Heart left ventricle (tissue), 16 donors: ENCODE data around the gene SERPINE1. TPM values are rescaled to one million over a fixed set of nuclear protein-coding genes. Genes with fewer than 3 reads are reported as not detected.
A peak's percentile ranks its signal among the peaks of the same experiment; 100 is the strongest.
"Not testable (repeated sequence)": the region's sequence is repeated elsewhere in the genome, so short reads cannot be mapped to it uniquely, and the experiment has no call there.

Experiments used
- ATAC-seq, 4 donors: fragments of 200-7000 bp; cut with Tn5 transposase; one replicate each; pipeline ENCODE4 v1.9.1; 2020 to 2022; ENCODE audit warnings: moderate library complexity in 4 of 4, mild to moderate bottlenecking in 3 of 4, moderate number of reproducible peaks in 1 of 4
- DNase-seq, 5 donors: peaks; one replicate each; pipeline ENCODE4 v3.0.0-alpha.2; 2020
- H3K27ac ChIP-seq, 12 donors: fragments of 200-600 bp; sonication (generic) in 4 of 12; one replicate each; pipeline versions ENCODE4 v1.5.0 to v1.8.0; 2016 to 2022; ENCODE audit warnings: mild to moderate bottlenecking in 2 of 12
- H3K27me3 ChIP-seq, 9 donors: fragments of 200-600 bp; sonication (generic) in 2 of 9; one replicate each; pipeline versions ENCODE4 v1.5.1 to v1.8.0; 2016 to 2022; ENCODE audit warnings: mild to moderate bottlenecking in 3 of 9
- H3K36me3 ChIP-seq, 9 donors: fragments of 200-600 bp; sonication (generic) in 2 of 9; one replicate each; pipeline versions ENCODE4 v1.5.0 to v1.8.0; 2018 to 2022; ENCODE audit warnings: mild to moderate bottlenecking in 2 of 9
- H3K4me1 ChIP-seq, 12 donors: fragments of 200-600 bp; sonication (generic) in 4 of 12; one replicate each; pipeline versions ENCODE4 v1.5.0 to v1.8.0; 2016 to 2022; ENCODE audit warnings: mild to moderate bottlenecking in 3 of 12
- H3K4me3 ChIP-seq, 12 donors: fragments of 200-600 bp; sonication (generic) in 4 of 12; one replicate each; pipeline versions ENCODE4 v1.5.0 to v1.8.0; 2017 to 2022; ENCODE audit warnings: mild to moderate bottlenecking in 9 of 12, moderate library complexity in 4 of 12
- H3K9me3 ChIP-seq, 12 donors: fragments of 200-600 bp; sonication (generic) in 4 of 12; one replicate each; pipeline versions ENCODE4 v1.5.0 to v1.8.0; 2016 to 2022; ENCODE audit warnings: mild to moderate bottlenecking in 1 of 12
- POLR2A ChIP-seq, 2 donors: fragments of 450-650 bp; IDR thresholded peaks; one replicate each; pipeline ENCODE4 v1.6.1; 2017; ENCODE audit warnings: antibody characterized with exemption in 2 of 2, mild to moderate bottlenecking in 2 of 2, moderate library complexity in 2 of 2
- WGBS, 4 donors: extraction: QIAGEN DNeasy Blood & Tissue Kit in 2 of 4; methylation state at CpG; one replicate each; pipeline versions ENCODE4 v1.1.5 to v1.1.7; 2013 to 2018; 5-methylcytosine and 5-hydroxymethylcytosine counted together
- intact Hi-C, 10 donors: fragments of 100-400 bp; cut with DNase I; formaldehyde crosslinking; loops; one replicate each; pipeline versions ENCODE4 v1.11.1 to v1.14.2; 2022
- polyA plus RNA-seq, 2 donors: library from polyadenylated mRNA; stranded (reverse); fragments of 200-250 nt; gene quantifications; one replicate each; pipeline ENCODE4 v1.2.3, GENCODE V29; 2013
- total RNA-seq, 9 donors: library from RNA; depleted of rRNA in 2 of 9; stranded (reverse); fragments of >200 nt in 2 of 9; fragmentation: NEBNext Ultra II Directional in 3 of 9; extraction: Animal tissue kit (Norgen Biotek cat#: 25700) in 3 of 9; gene quantifications; one replicate each; pipeline versions ENCODE4 v1.1.0 to v1.2.4, GENCODE V29; 2016 to 2023
- TF ChIP-seq, protein P1 (sequence below), 12 donors: fragments of 200-600 bp; sonication (generic) in 4 of 12; IDR thresholded peaks; one replicate each; pipeline versions ENCODE4 v1.5.0 to v1.8.0; 2018 to 2022; ENCODE audit warnings: antibody characterized with exemption in 12 of 12, mild to moderate bottlenecking in 5 of 12
- donor health status: ischemic (EF 13 %, LVEDD 7.1; RV severe dilation, severe dysfunction).
- donor health status: healthy with polysubstance abuse.
- donor health status: DM: no; HTN: yes; CAD: no.
- donor health status: DM: no; HTN: no; CAD: no.
- donor health status: ischemic (EF 25% LVEDD 6.9; RV normal size, moderate dysfunction).
- donor health status: ischemic (EF 25% LVEDD 5.7; RV mildly dilated, moderate dysfunction).
- donor health status: healthy.
- donor health status: DM: yes; HTN: yes; CAD: no.
- donor health status: ischemic (EF 35%, LVEDD 5.7; RV mildly dilated, moderate dysfunction).
- donor health status: nonischemic (EF 11% LVEDD 7.7; RV severe dilation, severe dysfunction).
- donor health status: DM: yes; HTN: yes; CAD: no.
- donor health status: PGD.
- donor health status: ischemic (EF 29% LVEDD 5.4; RV normal size, mild dysfunction).
- donor health status: nonischemic (EF 23%, LVEDD 6.1; RV moderate dilation, normal function).

Gene SERPINE1
- total and polyA plus RNA-seq, 11 donors = 1.3 to 595 (median 13.9) TPM

DNA sequence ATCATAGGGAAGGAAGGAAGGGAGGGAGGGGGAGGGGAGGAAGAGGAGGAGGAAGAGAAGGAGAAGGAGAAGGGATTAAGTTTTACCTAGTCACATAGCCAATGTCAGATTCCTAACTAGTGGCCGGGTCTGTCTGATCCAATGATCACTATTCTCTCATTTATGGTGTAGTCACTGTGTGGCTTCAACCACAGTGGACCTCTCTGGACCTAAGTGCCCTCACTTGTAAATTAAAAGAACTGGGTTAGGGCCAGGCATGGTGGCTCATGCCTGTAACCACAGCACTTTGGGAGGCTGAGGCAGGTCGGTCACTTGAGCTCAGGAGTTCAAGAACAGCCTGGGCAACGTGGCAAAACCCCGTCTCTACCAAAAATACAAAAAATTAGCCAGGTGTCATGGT, 6.6 kb upstream of the SERPINE1 start:
- Histone ChIP-seq H3K4me1 (peaks cover 0 to 56% (median 38%) of the 10 kb centered on the region in 12 donors), H3K4me3 (no peak overlapping the region), H3K27ac (peak overlapping the region in 1 of 12 donors; percentile 13), H3K27me3 (no peaks in the 10 kb centered on the region), H3K9me3 (no peaks in the 10 kb centered on the region), H3K36me3 (no peaks in the 10 kb centered on the region)
- DNase-seq (no peak), ATAC-seq (no peak)
- 74 to 90% (median 81%) methylated on average over 4 of the region's 4 CpGs for WGBS, 4 donors
- intact Hi-C loops = no loop called here
- TF ChIP-seq POLR2A (IDR thresholded peaks at IDR 0.05) = no peak
- TF ChIP-seq, protein P1, sequence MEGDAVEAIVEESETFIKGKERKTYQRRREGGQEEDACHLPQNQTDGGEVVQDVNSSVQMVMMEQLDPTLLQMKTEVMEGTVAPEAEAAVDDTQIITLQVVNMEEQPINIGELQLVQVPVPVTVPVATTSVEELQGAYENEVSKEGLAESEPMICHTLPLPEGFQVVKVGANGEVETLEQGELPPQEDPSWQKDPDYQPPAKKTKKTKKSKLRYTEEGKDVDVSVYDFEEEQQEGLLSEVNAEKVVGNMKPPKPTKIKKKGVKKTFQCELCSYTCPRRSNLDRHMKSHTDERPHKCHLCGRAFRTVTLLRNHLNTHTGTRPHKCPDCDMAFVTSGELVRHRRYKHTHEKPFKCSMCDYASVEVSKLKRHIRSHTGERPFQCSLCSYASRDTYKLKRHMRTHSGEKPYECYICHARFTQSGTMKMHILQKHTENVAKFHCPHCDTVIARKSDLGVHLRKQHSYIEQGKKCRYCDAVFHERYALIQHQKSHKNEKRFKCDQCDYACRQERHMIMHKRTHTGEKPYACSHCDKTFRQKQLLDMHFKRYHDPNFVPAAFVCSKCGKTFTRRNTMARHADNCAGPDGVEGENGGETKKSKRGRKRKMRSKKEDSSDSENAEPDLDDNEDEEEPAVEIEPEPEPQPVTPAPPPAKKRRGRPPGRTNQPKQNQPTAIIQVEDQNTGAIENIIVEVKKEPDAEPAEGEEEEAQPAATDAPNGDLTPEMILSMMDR (IDR thresholded peaks at IDR 0.05) = no peak

DNA sequence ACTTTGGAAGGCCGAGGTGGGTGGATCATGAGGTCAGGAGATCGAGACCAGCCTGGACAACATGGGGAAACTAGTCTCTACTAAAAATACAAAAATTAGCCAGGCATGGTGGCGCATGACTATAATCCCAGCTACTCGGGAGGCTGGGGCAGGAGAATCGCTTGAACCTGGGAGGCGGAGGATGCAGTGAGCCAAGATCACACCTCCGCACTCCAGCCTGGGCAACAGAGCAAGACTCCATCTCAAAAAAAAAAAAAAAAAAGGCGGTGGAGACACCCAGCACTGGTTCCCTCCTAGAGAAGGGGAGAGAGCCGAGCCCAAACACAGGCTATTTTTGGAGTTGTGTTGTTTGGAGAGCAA, 5.3 kb upstream of the SERPINE1 start:
- H3K27ac ChIP-seq = peak overlapping the region; percentile 44 to 93 (median 84)
- H3K9me3 ChIP-seq, H3K27me3 ChIP-seq, ATAC-seq, intact Hi-C loops, H3K36me3 ChIP-seq, DNase-seq: not testable (repeated sequence)
- 48 to 51% (median 50%) methylated on average over 9 of the region's 9 CpGs for WGBS, 4 donors
- H3K4me3 ChIP-seq = peak overlapping the region in 10 of 12 donors; percentile 28 to 56 (median 46)
- H3K4me1 ChIP-seq = peaks cover 3 to 69% (median 49%) of the 10 kb centered on the region in 12 donors

DNA sequence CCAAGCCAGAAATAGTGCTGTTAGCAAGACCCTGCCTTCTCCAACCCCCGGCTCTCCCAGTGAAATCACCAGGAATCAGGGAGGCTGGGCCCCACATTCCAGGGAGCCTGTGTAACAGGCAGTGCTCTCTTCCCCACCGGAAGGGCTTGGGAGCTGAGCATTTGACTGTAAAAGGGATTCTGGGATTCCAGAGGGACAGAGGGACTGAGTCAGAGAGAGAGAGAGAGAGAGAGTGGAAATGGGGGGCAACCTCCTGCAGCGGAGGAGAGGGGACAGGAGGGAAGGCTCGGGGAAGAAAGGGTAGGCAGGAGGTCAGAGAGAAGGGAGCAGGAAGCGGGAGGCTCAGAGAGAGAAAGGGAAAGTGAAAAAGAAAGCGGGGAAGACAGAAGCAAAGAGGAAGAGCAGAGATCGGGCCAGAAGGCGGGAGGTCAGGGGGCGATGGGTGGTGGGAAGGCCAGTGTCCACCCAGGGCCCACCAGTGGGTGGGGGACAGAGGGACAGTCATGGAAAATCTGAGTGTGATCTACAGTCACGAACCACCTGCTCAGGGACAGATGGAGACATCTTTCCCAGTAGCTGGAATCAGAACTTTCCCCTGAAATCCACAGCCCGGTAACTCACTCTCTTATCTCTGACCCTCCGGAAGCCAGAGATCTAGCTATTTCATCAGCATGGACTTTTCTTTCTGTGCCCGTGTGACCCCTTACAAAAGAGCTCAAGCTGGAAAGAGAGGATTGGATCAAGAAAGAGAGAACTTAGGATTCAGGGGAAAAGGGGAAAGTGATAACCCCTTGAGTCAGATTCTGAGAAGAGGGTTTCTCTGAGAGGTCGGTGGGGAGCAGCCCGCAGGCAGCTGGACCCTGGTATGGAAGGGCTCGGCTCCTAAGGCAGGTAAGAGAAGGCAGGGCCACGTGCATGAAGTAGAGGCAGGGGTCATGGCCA, 4.6 kb upstream of the SERPINE1 start:
- intact Hi-C loops = no loop called here
- peak overlapping the region in 10 of 12 donors; percentile 28 to 56 (median 46) for H3K4me3 ChIP-seq
- TF ChIP-seq POLR2A (IDR thresholded peaks at IDR 0.05) = no peak
- TF ChIP-seq, protein P1 (IDR thresholded peaks at IDR 0.05) = no peak
- DNase-seq = peak; percentile 84 to 92 (median 85)
- H3K4me1 ChIP-seq = peaks cover 3 to 74% (median 54%) of the 10 kb centered on the region in 12 donors
- H3K27ac ChIP-seq = peak overlapping the region; percentile 67 to 93 (median 84)
- WGBS, 4 donors = 21 to 26% (median 23%) methylated on average over 17 of the region's 17 CpGs
- H3K27me3 ChIP-seq = no peaks in the 10 kb centered on the region
- H3K36me3 ChIP-seq = no peaks in the 10 kb centered on the region
- H3K9me3 ChIP-seq = no peaks in the 10 kb centered on the region
- ATAC-seq = peak; percentile 66 to 82 (median 82)

DNA sequence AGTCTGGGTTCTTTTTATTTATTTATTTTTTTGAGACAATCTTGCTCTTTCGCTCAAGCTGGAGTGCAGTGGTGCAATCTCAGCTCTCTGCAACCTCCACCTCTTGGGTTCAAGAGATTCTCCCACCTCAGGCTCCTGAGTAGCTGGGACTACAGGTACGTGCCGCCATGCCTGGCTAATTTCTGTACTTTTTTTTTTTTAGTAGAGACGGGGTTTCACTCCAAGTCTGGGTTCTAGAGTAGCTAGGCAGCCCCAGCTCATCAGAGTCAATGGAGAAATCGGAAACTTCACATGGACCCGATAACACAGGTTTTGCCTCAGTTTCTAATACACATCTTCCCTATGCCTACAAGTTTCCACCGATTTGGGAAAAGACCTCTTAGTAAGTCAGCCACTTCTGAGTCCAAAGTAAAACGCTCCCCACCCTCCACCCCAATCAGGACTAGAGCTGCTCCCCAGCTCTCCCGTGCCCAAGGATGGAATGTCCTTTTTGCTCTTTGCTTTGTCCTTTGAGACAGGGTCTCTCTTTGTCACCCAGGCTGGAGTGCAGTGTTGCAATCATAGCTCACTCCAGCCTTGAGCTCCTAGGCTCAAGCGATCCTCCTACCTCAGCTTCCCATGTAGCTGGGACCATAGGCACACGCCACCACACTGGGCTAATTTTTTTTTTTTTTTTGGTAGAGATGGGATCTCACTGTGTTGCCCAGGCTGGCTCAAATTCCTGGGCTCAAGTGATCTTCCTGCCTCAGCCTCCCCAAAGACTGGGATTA, 3.8 kb upstream of the SERPINE1 start:
- Histone ChIP-seq H3K4me3 (peak overlapping the region in 6 of 12 donors; percentile 28 to 56 (median 50)), H3K27ac (peak overlapping the region in 11 of 12 donors; percentile 67 to 93 (median 86)), H3K9me3 (no peaks in the 10 kb centered on the region), H3K27me3 (no peaks in the 10 kb centered on the region), H3K4me1 (peaks cover 3 to 70% (median 52%) of the 10 kb centered on the region in 12 donors), H3K36me3 (no peaks in the 10 kb centered on the region)
- 90 to 97% (median 94%) methylated on average over 11 of the region's 11 CpGs for WGBS, 4 donors
- TF ChIP-seq, protein P1 (IDR thresholded peaks at IDR 0.05) = no peak
- no peak for TF ChIP-seq POLR2A (IDR thresholded peaks at IDR 0.05)
- intact Hi-C loops = no loop called here
- DNase-seq (no peak), ATAC-seq (no peak)
